ENCODE results near the gene LTB4R.
A peak's percentile ranks its signal among the peaks of the same experiment; 100 is the strongest.
"Not testable (repeated sequence)": the region's sequence is repeated elsewhere in the genome, so short reads cannot be mapped to it uniquely, and the experiment has no call there.

The LTB4R gene

GRCh38 chr14:24325041-24325530 lies 13.8 kb downstream of the LTB4R start:
- no peak for DNase-seq

- DNase-seq = no peak
Measured at GRCh38 chr14:24325963-24326362, 14.7 kb downstream of the LTB4R start.

- DNase-seq = no peak
Measured at GRCh38 chr14:24327303-24327702, 16.0 kb downstream of the LTB4R start.

GRCh38 chr14:24327914-24328313 lies 16.6 kb downstream of the LTB4R start:
- not testable (repeated sequence) for DNase-seq

- no peak for DNase-seq
Measured at GRCh38 chr14:24329073-24329663, 17.9 kb downstream of the LTB4R start.

GRCh38 chr14:24329736-24330135 lies 18.4 kb downstream of the LTB4R start:
- DNase-seq = peak; percentile 59

- no peak for DNase-seq
Measured at GRCh38 chr14:24330973-24331674, 19.8 kb downstream of the LTB4R start.

GRCh38 chr14:24331731-24332267 lies 20.5 kb downstream of the LTB4R start:
- DNase-seq = no peak

- peak; percentile 78 for DNase-seq
Measured at GRCh38 chr14:24332268-24332993, 21.1 kb downstream of the LTB4R start.

- DNase-seq = peak; percentile 17
Measured at GRCh38 chr14:24334431-24335291, 23.4 kb downstream of the LTB4R start, which contains the start of gene ADCY4. ADCY4 (minus strand) TSS chr14:24335071; CDS start chr14:24334652, 419 bp downstream.

- DNase-seq = no peak
Measured at GRCh38 chr14:24335461-24336171, 24.3 kb downstream of the LTB4R start.

- DNase-seq = no peak
Measured at GRCh38 chr14:24337144-24337823, 26.0 kb downstream of the LTB4R start.

- no peak for DNase-seq
Measured at GRCh38 chr14:24337824-24338175, 26.5 kb downstream of the LTB4R start.

- no peak for DNase-seq
Measured at GRCh38 chr14:24338843-24339242, 27.5 kb downstream of the LTB4R start.

GRCh38 chr14:24339284-24340151 lies 28.2 kb downstream of the LTB4R start, which contains the start of gene RIPK3:
RIPK3 (minus strand) TSS chr14:24339991; CDS start chr14:24339826, 165 bp downstream.
- DNase-seq = peak; percentile 54

GRCh38 chr14:24340606-24341005 lies 29.3 kb downstream of the LTB4R start:
- DNase-seq = no peak

GRCh38 chr14:24342889-24343288 lies 31.6 kb downstream of the LTB4R start:
- no peak for DNase-seq

GRCh38 chr14:24343795-24344660 lies 32.7 kb downstream of the LTB4R start:
- no peak for DNase-seq

- DNase-seq = no peak
Measured at GRCh38 chr14:24347134-24347533, 35.8 kb downstream of the LTB4R start.

All from T-helper 9 cell (primary cell).